Dedifferentiated amniotic fluid mesenchymal stem cell (primary cell): ENCODE results near the gene NACC2.
"Not testable (repeated sequence)": the region's sequence is repeated elsewhere in the genome, so short reads cannot be mapped to it uniquely, and the experiment has no call there.

ENCODE experiments used
- DNase-seq: peaks from one replicate; pipeline ENCODE4 v3.0.0-alpha.2; 2016; ENCODE audit errors: extremely low spot score

Gene NACC2

GRCh38 chr9:136045595-136046553 lies 49.2 kb downstream of the NACC2 start:
- no peak for DNase-seq

- DNase-seq, result no peak
Measured at GRCh38 chr9:136044971-136045594, 50.0 kb downstream of the NACC2 start.

GRCh38 chr9:136044207-136044970 lies 50.7 kb downstream of the NACC2 start:
- DNase-seq, result no peak

GRCh38 chr9:136043441-136043991 lies 51.6 kb downstream of the NACC2 start:
- DNase-seq, result no peak

- no peak for DNase-seq
Measured at GRCh38 chr9:136042541-136042940, 52.5 kb downstream of the NACC2 start.

GRCh38 chr9:136040848-136041247 lies 54.2 kb downstream of the NACC2 start:
- not testable (repeated sequence) for DNase-seq

- no peak for DNase-seq
Measured at GRCh38 chr9:136039488-136039887, 55.6 kb downstream of the NACC2 start.

- DNase-seq, result no peak
Measured at GRCh38 chr9:136036848-136037247, 58.2 kb downstream of the NACC2 start.

- DNase-seq, result no peak
Measured at GRCh38 chr9:136036050-136036449, 59.0 kb downstream of the NACC2 start.

- DNase-seq, result no peak
Measured at GRCh38 chr9:136031741-136032730, 63.1 kb downstream of the NACC2 start.

- no peak for DNase-seq
Measured at GRCh38 chr9:136031094-136031493, 64.0 kb downstream of the NACC2 start.

GRCh38 chr9:136029556-136029955 lies 65.5 kb downstream of the NACC2 start:
- DNase-seq, result no peak

- DNase-seq, result no peak
Measured at GRCh38 chr9:136028760-136029470, 66.2 kb downstream of the NACC2 start.

GRCh38 chr9:136026943-136027289 lies 68.2 kb downstream of the NACC2 start:
- not testable (repeated sequence) for DNase-seq

GRCh38 chr9:136026266-136026942 lies 68.7 kb downstream of the NACC2 start:
- no peak for DNase-seq

- DNase-seq, result no peak
Measured at GRCh38 chr9:136025481-136025880, 69.6 kb downstream of the NACC2 start.

GRCh38 chr9:136024696-136025316 lies 70.3 kb downstream of the NACC2 start:
- DNase-seq, result no peak

- no peak for DNase-seq
Measured at GRCh38 chr9:136024286-136024685, 70.8 kb downstream of the NACC2 start.
